ENCODE data around the gene PPFIA1. TPM values are rescaled to one million over a fixed set of nuclear protein-coding genes. Genes with fewer than 3 reads are reported as not detected.

Gene PPFIA1
- total RNA-seq, 2 donors from 2014 or later = 47.8 to 82.9 TPM

DNA sequence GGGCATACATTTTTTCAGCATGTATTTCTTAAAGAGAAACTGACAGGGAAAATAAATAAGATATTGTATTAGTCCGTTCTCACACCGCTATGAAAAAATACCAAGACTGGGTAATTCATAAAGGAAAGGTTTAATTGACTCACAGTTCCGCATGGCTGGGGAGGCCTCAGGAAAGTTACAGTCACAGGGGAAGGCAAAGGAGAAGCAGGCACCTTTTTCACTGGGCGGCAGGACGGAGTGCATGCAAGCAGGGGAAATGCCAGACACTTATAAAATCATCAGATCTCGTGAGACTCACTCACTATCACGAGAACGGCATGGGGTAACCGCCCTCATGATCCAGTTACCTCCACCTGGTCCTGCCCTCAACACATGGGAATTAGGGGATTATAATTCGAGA lies 44.2 kb downstream of the PPFIA1 start:
- Histone ChIP-seq H3K27ac (no peak overlapping the region), H3K4me1 (ENCODE audit: control insufficient read depth in 1 of 2, low read depth in 2 of 2) (no peaks in the 10 kb centered on the region), H3K4me3 (no peak overlapping the region), H3K9me3 (no peaks in the 10 kb centered on the region), H3K36me3 (no peaks in the 10 kb centered on the region), H3K27me3 (replicated peaks; ENCODE audit: insufficient read depth) (no peaks in the 10 kb centered on the region)
- TF ChIP-seq, protein P1, sequence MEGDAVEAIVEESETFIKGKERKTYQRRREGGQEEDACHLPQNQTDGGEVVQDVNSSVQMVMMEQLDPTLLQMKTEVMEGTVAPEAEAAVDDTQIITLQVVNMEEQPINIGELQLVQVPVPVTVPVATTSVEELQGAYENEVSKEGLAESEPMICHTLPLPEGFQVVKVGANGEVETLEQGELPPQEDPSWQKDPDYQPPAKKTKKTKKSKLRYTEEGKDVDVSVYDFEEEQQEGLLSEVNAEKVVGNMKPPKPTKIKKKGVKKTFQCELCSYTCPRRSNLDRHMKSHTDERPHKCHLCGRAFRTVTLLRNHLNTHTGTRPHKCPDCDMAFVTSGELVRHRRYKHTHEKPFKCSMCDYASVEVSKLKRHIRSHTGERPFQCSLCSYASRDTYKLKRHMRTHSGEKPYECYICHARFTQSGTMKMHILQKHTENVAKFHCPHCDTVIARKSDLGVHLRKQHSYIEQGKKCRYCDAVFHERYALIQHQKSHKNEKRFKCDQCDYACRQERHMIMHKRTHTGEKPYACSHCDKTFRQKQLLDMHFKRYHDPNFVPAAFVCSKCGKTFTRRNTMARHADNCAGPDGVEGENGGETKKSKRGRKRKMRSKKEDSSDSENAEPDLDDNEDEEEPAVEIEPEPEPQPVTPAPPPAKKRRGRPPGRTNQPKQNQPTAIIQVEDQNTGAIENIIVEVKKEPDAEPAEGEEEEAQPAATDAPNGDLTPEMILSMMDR (IDR thresholded peaks at IDR 0.05) = no peak
- DNase-seq (ENCODE audit: low spot score) (no peak), ATAC-seq (ENCODE audit: insufficient number of reproducible peaks, low FRiP score, low read depth) (no peak)

DNA sequence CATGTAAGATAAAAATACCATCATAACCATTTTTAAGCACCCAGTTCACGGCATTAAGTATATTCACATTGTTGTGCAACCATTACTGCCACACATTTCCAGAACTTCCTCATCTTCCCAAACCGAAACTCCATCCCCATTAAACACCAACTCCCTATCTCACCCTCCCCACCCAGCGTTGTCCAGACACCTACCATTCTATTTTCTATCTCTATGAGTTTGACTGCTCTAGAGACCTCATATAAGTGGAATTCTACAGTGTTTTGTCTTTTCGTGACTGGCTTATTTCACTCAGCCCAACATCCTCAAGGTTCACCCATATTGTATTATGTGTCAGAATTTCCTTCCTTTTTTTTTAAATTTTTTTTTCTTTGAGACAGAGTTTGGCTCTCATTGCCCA lies 45.2 kb downstream of the PPFIA1 start:
- TF ChIP-seq, protein P1 (IDR thresholded peaks at IDR 0.05) = no peak
- no peaks in the 10 kb centered on the region for H3K4me1 ChIP-seq (ENCODE audit: control insufficient read depth in 1 of 2, low read depth in 2 of 2)
- DNase-seq (ENCODE audit: low spot score) = no peak
- H3K36me3 ChIP-seq = peaks cover 3% of the 10 kb centered on the region
- no peak for ATAC-seq (ENCODE audit: insufficient number of reproducible peaks, low FRiP score, low read depth)
- no peaks in the 10 kb centered on the region for H3K9me3 ChIP-seq
- H3K27me3 ChIP-seq (replicated peaks; ENCODE audit: insufficient read depth) = no peaks in the 10 kb centered on the region
- H3K4me3 ChIP-seq = no peak overlapping the region
- H3K27ac ChIP-seq = no peak overlapping the region

DNA sequence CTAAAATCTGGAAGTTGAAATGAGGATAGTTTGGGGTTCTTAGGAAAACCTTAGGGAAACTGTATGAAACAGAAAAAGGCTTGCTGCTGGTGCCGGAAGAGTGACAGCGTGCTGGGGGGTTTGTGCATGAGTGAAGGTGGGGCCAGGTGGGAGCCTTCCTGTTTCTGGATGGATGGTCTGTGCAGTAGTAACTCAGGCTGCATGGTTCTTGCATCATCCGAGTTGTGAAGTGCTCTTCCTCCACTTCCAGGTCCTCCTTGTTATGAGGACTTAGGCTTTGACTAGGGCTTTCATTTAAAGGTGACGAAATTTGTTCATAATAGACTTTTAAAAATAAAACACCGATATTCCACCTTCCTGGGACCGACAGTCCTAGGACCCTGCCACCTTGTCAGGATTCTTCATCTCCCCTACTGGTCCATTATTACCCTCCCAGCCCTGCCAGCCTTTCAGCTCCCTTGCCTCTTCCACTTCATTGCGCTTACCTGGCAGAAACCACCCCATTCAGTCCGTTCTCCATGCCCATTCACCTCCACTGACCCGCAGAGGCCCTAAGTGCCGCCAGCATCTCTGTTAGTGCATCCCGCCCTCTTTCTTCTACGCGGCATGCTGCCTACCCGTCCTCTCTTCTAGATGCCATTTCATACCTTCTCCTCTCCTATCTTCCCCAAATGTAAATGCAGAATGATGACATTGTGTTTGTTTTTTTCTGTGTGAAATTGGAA lies 47.3 kb downstream of the PPFIA1 start:
- no peak overlapping the region for H3K4me3 ChIP-seq
- no peaks in the 10 kb centered on the region for H3K27me3 ChIP-seq (replicated peaks; ENCODE audit: insufficient read depth)
- TF ChIP-seq, protein P1 (IDR thresholded peaks at IDR 0.05) = no peak
- DNase-seq (ENCODE audit: low spot score) = no peak
- H3K36me3 ChIP-seq = peaks cover 3% of the 10 kb centered on the region
- H3K27ac ChIP-seq = no peak overlapping the region
- H3K4me1 ChIP-seq (ENCODE audit: control insufficient read depth in 1 of 2, low read depth in 2 of 2) = no peaks in the 10 kb centered on the region
- H3K9me3 ChIP-seq = no peaks in the 10 kb centered on the region
- ATAC-seq (ENCODE audit: insufficient number of reproducible peaks, low FRiP score, low read depth) = no peak

DNA sequence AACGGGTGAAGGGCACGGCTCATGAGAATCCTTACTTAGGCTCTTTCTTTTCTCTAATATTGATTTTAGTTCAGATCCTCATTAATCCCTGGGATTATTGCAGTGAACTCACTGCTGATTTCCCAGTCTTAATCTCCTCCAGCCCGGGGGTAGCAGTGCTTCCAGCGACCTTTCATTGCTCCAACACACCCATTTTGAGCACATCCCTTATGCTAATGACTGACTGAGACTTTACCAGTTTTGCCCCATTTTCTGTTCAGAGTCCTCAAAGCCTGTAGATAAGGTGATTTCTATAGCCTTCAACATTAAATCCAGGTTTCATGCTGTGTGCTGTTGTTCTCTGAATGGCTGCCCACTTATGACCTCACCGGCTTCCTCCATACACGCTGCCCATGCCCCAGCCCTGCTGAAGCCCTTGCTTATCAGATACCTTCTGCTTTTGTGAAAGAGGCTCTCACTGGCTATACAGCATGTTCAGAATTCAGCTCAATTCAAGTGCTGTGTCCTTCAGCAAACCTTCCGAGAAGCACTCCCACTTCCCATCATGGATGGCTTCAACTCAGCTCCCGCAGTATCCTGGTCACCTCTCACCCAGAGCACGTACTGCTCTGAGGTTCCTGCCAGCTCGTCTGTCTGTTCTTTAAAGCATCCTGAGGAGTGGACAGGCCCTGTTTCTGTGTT lies 49.0 kb downstream of the PPFIA1 start:
- TF ChIP-seq, protein P1 (IDR thresholded peaks at IDR 0.05) = no peak
- H3K4me3 ChIP-seq = no peak overlapping the region
- no peak overlapping the region for H3K27ac ChIP-seq
- no peaks in the 10 kb centered on the region for H3K27me3 ChIP-seq (replicated peaks; ENCODE audit: insufficient read depth)
- DNase-seq (ENCODE audit: low spot score) (no peak), ATAC-seq (ENCODE audit: insufficient number of reproducible peaks, low FRiP score, low read depth) (no peak)
- no peaks in the 10 kb centered on the region for H3K4me1 ChIP-seq (ENCODE audit: control insufficient read depth in 1 of 2, low read depth in 2 of 2)
- peaks cover 3% of the 10 kb centered on the region for H3K36me3 ChIP-seq
- no peaks in the 10 kb centered on the region for H3K9me3 ChIP-seq

- H3K36me3 ChIP-seq = peaks cover 7% of the 10 kb centered on the region
Measured at GRCh38 chr11:70322666-70323065, 52.2 kb downstream of the PPFIA1 start.

More at GRCh38 chr11:70322666-70323065, 52.2 kb downstream of the PPFIA1 start:
- TF ChIP-seq, protein P1 (IDR thresholded peaks at IDR 0.05) = no peak
- H3K4me3 ChIP-seq = no peak overlapping the region
- ATAC-seq (ENCODE audit: insufficient number of reproducible peaks, low FRiP score, low read depth) (no peak), DNase-seq (ENCODE audit: low spot score) (no peak)
- H3K27ac ChIP-seq = no peak overlapping the region
- H3K27me3 ChIP-seq (replicated peaks; ENCODE audit: insufficient read depth) = no peaks in the 10 kb centered on the region
- H3K4me1 ChIP-seq (ENCODE audit: control insufficient read depth in 1 of 2, low read depth in 2 of 2) = peaks cover 0 to 10% of the 10 kb centered on the region in 2 donors
- H3K9me3 ChIP-seq = no peaks in the 10 kb centered on the region

All from thoracic aorta (tissue), 2 donors.